Heart left ventricle (tissue), 16 donors: ENCODE results near the gene OSBP2. TPM values are rescaled to one million over a fixed set of nuclear protein-coding genes. Genes with fewer than 3 reads are reported as not detected.

ENCODE experiments used
- ATAC-seq, 4 donors: fragments of 200-7000 bp; cut with Tn5 transposase; one replicate each; pipeline ENCODE4 v1.9.1; 2020 to 2022; ENCODE audit warnings: moderate library complexity in 4 of 4, mild to moderate bottlenecking in 3 of 4, moderate number of reproducible peaks in 1 of 4
- DNase-seq, 5 donors: peaks; one replicate each; pipeline ENCODE4 v3.0.0-alpha.2; 2020
- H3K27ac ChIP-seq, 12 donors: fragments of 200-600 bp; sonication (generic) in 4 of 12; one replicate each; pipeline versions ENCODE4 v1.5.0 to v1.8.0; 2016 to 2022; ENCODE audit warnings: mild to moderate bottlenecking in 2 of 12
- H3K27me3 ChIP-seq, 9 donors: fragments of 200-600 bp; sonication (generic) in 2 of 9; one replicate each; pipeline versions ENCODE4 v1.5.1 to v1.8.0; 2016 to 2022; ENCODE audit warnings: mild to moderate bottlenecking in 3 of 9
- H3K36me3 ChIP-seq, 9 donors: fragments of 200-600 bp; sonication (generic) in 2 of 9; one replicate each; pipeline versions ENCODE4 v1.5.0 to v1.8.0; 2018 to 2022; ENCODE audit warnings: mild to moderate bottlenecking in 2 of 9
- H3K4me1 ChIP-seq, 12 donors: fragments of 200-600 bp; sonication (generic) in 4 of 12; one replicate each; pipeline versions ENCODE4 v1.5.0 to v1.8.0; 2016 to 2022; ENCODE audit warnings: mild to moderate bottlenecking in 3 of 12
- H3K4me3 ChIP-seq, 12 donors: fragments of 200-600 bp; sonication (generic) in 4 of 12; one replicate each; pipeline versions ENCODE4 v1.5.0 to v1.8.0; 2017 to 2022; ENCODE audit warnings: mild to moderate bottlenecking in 9 of 12, moderate library complexity in 4 of 12
- H3K9me3 ChIP-seq, 12 donors: fragments of 200-600 bp; sonication (generic) in 4 of 12; one replicate each; pipeline versions ENCODE4 v1.5.0 to v1.8.0; 2016 to 2022; ENCODE audit warnings: mild to moderate bottlenecking in 1 of 12
- CTCF ChIP-seq, 12 donors: fragments of 200-600 bp; sonication (generic) in 4 of 12; IDR thresholded peaks; one replicate each; pipeline versions ENCODE4 v1.5.0 to v1.8.0; 2018 to 2022; ENCODE audit warnings: antibody characterized with exemption in 12 of 12, mild to moderate bottlenecking in 5 of 12
- POLR2A ChIP-seq, 2 donors: fragments of 450-650 bp; IDR thresholded peaks; one replicate each; pipeline ENCODE4 v1.6.1; 2017; ENCODE audit warnings: antibody characterized with exemption in 2 of 2, mild to moderate bottlenecking in 2 of 2, moderate library complexity in 2 of 2
- WGBS, 4 donors: extraction: QIAGEN DNeasy Blood & Tissue Kit in 2 of 4; methylation state at CpG; one replicate each; pipeline versions ENCODE4 v1.1.5 to v1.1.7; 2013 to 2018; 5-methylcytosine and 5-hydroxymethylcytosine counted together
- intact Hi-C, 10 donors: fragments of 100-400 bp; cut with DNase I; formaldehyde crosslinking; loops; one replicate each; pipeline versions ENCODE4 v1.11.1 to v1.14.2; 2022
- polyA plus RNA-seq, 2 donors: library from polyadenylated mRNA; stranded (reverse); fragments of 200-250 nt; gene quantifications; one replicate each; pipeline ENCODE4 v1.2.3, GENCODE V29; 2013
- total RNA-seq, 9 donors: library from RNA; depleted of rRNA in 2 of 9; stranded (reverse); fragments of >200 nt in 2 of 9; fragmentation: NEBNext Ultra II Directional in 3 of 9; extraction: Animal tissue kit (Norgen Biotek cat#: 25700) in 3 of 9; gene quantifications; one replicate each; pipeline versions ENCODE4 v1.1.0 to v1.2.4, GENCODE V29; 2016 to 2023
- donor health status: ischemic (EF 13 %, LVEDD 7.1; RV severe dilation, severe dysfunction).
- donor health status: healthy with polysubstance abuse.
- donor health status: DM: no; HTN: yes; CAD: no.
- donor health status: DM: no; HTN: no; CAD: no.
- donor health status: ischemic (EF 25% LVEDD 6.9; RV normal size, moderate dysfunction).
- donor health status: ischemic (EF 25% LVEDD 5.7; RV mildly dilated, moderate dysfunction).
- donor health status: healthy.
- donor health status: DM: yes; HTN: yes; CAD: no.
- donor health status: ischemic (EF 35%, LVEDD 5.7; RV mildly dilated, moderate dysfunction).
- donor health status: nonischemic (EF 11% LVEDD 7.7; RV severe dilation, severe dysfunction).
- donor health status: DM: yes; HTN: yes; CAD: no.
- donor health status: PGD.
- donor health status: ischemic (EF 29% LVEDD 5.4; RV normal size, mild dysfunction).
- donor health status: nonischemic (EF 23%, LVEDD 6.1; RV moderate dilation, normal function).

The OSBP2 gene
- total and polyA plus RNA-seq, 11 donors = 2.0 to 23.5 (median 12.2) TPM

GRCh38 chr22:30863081-30863833 lies 168.6 kb downstream of the OSBP2 start:
- H3K27ac ChIP-seq = no peak overlapping the region
- 54 to 61% (median 56%) methylated on average over 18 to 19 of the region's 19 CpGs for WGBS, 4 donors
- DNase-seq = peak in 2 of 5 donors; percentile 17 to 44
- no peaks in the 10 kb centered on the region for H3K36me3 ChIP-seq
- TF ChIP-seq POLR2A (IDR thresholded peaks at IDR 0.05) = no peak
- TF ChIP-seq CTCF (IDR thresholded peaks at IDR 0.05) = no peak
- H3K9me3 ChIP-seq = no peaks in the 10 kb centered on the region
- H3K4me1 ChIP-seq = no peaks in the 10 kb centered on the region
- no peaks in the 10 kb centered on the region for H3K27me3 ChIP-seq
- ATAC-seq = no peak
- H3K4me3 ChIP-seq = no peak overlapping the region
- intact Hi-C loops = no loop called here

- H3K9me3 ChIP-seq = no peaks in the 10 kb centered on the region
- ATAC-seq (no peak), DNase-seq (peak in 1 of 5 donors; percentile 59)
- H3K4me3 ChIP-seq = no peak overlapping the region
- H3K27me3 ChIP-seq = no peaks in the 10 kb centered on the region
- intact Hi-C loops = no loop called here
- H3K4me1 ChIP-seq = no peaks in the 10 kb centered on the region
- no peak overlapping the region for H3K27ac ChIP-seq
- no peak for TF ChIP-seq CTCF (IDR thresholded peaks at IDR 0.05)
- no peak for TF ChIP-seq POLR2A (IDR thresholded peaks at IDR 0.05)
- H3K36me3 ChIP-seq = no peaks in the 10 kb centered on the region
- 97% methylated on average over 15 to 17 of the region's 17 CpGs for WGBS, 4 donors
Observed at GRCh38 chr22:30864441-30865420, 170.1 kb downstream of the OSBP2 start.

GRCh38 chr22:30865656-30866055 lies 171.0 kb downstream of the OSBP2 start:
- Histone ChIP-seq H3K27ac (no peak overlapping the region), H3K9me3 (no peaks in the 10 kb centered on the region), H3K36me3 (no peaks in the 10 kb centered on the region), H3K4me3 (no peak overlapping the region), H3K27me3 (no peaks in the 10 kb centered on the region), H3K4me1 (no peaks in the 10 kb centered on the region)
- DNase-seq (peak in 1 of 5 donors; percentile 20), ATAC-seq (no peak)
- 92 to 97% (median 94%) methylated on average over 10 to 11 of the region's 11 CpGs for WGBS, 4 donors
- intact Hi-C loops = no loop called here
- TF ChIP-seq CTCF (IDR thresholded peaks at IDR 0.05) (no peak), POLR2A (IDR thresholded peaks at IDR 0.05) (no peak)

GRCh38 chr22:30866216-30866615 lies 171.5 kb downstream of the OSBP2 start:
- no peaks in the 10 kb centered on the region for H3K36me3 ChIP-seq
- no peak for ATAC-seq
- H3K27me3 ChIP-seq = no peaks in the 10 kb centered on the region
- no peaks in the 10 kb centered on the region for H3K4me1 ChIP-seq
- H3K9me3 ChIP-seq = no peaks in the 10 kb centered on the region
- intact Hi-C loops = no loop called here
- H3K4me3 ChIP-seq = no peak overlapping the region
- WGBS, 4 donors = 85 to 98% (median 91%) methylated on average over 8 of the region's 8 CpGs
- TF ChIP-seq CTCF (IDR thresholded peaks at IDR 0.05) = no peak
- no peak for TF ChIP-seq POLR2A (IDR thresholded peaks at IDR 0.05)
- no peak for DNase-seq
- no peak overlapping the region for H3K27ac ChIP-seq
